Islet of Langerhans (tissue), 1 donor: ENCODE data around the gene ARSH.
A peak's percentile ranks its signal among the peaks of the same experiment; 100 is the strongest.
"Not testable (repeated sequence)": the region's sequence is repeated elsewhere in the genome, so short reads cannot be mapped to it uniquely, and the experiment has no call there.

Experiments used
- FAIRE-seq: peaks from one replicate; lab custom pipeline; 2011; peaks lifted over from hg19 to GRCh38; lab: Jason Lieb, UNC

The ARSH gene

GRCh38 chrX:3006495-3006894, at the start of gene ARSH:
Gene ARSH, plus strand, starts transcription at chrX:3006546. Its CDS starts 67 bp downstream, at chrX:3006613.
- no peak for FAIRE-seq

GRCh38 chrX:2958199-2958598, 48.1 kb upstream of the ARSH start:
- FAIRE-seq: no peak

DNA sequence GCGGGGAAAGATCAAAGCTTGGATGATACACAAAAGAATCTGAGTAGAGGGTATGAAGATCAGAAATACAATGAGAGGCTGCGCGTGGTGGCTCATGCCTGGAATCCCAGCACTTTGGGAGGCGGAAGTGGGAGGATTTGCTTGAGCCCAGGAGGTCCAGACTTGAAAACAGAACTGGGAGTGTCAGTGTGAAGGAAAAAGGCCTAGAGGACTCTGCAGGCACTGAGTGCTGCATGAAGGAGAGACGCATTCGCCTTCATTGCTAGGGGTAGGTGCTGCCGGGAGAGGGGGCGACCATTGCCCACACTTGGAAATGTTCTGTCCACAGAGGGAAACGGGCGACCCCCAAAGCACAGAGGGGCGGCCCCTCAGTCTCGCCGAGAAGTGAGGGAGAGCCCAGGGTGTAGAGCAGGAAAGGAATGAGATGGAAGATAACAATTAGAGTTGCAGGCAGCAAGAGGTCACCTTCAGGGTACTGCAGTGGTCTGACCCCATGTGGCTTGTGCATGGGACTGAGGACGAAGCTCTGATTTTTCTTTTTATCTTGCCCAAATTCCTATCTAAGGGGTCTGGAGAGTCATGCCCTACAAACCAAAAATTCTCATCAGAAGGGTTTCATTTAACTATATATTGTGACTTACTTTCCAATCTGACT, 45.4 kb upstream of the ARSH start:
- FAIRE-seq: no peak

DNA sequence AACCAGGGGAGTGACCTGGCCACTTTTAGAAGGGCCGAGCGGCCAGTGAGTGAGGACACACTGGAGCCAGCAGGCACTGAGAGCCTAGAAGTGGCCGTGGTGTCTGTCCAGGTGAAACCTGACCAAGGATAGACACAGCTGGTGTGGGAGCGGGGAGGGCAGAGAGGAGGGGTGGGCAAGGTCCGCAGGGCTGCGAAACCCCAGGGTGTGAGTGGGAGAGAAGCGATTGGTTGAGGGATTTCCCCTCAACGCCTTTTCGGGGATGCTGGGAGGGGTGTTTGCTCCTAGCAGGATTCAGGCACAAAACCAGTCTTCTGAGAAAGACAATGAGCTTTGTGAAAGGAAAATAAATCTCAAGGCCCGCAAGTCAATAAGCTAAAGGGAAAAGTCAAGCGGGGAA, 44.0 kb upstream of the ARSH start:
- FAIRE-seq: no peak

- FAIRE-seq: not testable (repeated sequence)
These were observed 42.9 kb upstream of the ARSH start for GRCh38 chrX:2963449-2963848.

DNA sequence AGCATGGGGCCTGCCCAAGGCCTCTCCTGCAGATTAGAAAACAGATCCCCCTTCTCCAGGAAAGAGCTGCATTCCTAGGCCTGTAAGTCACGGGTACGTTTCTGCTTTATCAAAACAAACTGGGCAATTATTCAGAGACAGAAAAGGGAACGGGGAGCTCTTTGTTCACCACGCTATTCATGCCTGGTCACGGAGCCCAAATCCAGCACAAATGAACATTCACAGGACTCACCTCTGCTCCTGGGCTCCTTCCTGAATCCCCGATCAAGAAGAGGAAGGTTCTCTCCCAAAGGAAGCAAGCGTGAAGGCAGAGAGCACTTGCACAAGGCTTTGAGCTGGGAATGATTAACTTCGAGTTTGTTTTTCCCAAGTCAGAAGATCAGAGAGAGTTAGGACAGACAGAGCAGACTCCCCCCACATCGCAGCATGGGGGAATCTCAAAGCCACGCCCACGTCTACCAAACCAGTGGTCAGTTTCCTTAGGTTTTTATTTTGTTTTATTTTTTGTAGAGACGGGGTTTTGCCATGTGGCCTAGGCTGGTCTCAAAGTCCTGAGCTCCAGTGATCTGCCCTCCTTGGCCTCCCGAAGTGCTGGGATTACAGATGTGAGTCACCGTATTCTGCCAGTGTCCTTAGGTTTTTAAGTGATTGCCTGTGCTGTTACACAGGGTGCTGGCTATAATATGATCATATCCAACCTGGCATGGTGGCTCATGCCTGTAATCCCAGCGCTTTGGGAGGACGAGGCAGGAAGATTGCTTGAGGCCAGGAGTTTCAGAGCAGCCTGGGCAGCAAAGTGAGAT, 42.2 kb upstream of the ARSH start:
- peak; percentile 38 for FAIRE-seq

DNA sequence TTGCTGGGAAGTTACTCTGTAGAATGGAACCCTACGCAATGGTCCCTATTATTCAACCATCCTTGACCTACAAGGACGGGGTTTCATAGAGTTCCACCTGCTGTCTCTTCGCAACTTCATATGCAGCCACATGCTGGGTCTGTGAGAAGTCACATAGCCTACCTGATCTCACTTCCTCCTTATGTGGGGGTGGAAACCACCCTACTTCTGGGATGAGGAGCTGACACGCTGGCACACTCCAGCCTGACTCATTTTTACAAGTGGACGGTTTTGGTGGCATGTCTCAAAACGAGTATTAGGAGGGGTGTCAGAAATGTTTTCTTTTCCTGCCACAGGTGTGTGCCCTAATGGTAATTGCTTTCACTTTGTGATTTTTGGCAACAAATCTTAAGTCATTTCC, 40.4 kb upstream of the ARSH start:
- no peak for FAIRE-seq

DNA sequence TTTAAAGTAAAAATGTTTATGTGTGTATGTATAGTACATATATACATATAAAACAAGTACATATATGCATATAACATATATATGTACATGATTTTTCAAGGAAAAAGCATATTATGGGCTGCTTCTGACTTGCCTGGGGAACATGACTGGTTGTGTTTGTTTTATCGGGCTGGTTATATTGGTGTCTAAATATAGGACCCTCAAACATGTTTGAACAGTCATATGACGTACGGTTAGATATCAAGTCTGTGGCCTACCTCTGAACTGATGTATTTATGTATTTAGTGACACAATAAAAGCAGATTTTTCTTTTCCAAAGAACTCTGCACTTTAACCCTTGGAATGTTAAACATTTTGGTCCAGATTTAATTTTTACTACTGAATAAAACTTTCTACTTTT, 39.3 kb upstream of the ARSH start:
- peak; percentile 71 for FAIRE-seq

GRCh38 chrX:2967584-2967983, 38.8 kb upstream of the ARSH start:
- no peak for FAIRE-seq

DNA sequence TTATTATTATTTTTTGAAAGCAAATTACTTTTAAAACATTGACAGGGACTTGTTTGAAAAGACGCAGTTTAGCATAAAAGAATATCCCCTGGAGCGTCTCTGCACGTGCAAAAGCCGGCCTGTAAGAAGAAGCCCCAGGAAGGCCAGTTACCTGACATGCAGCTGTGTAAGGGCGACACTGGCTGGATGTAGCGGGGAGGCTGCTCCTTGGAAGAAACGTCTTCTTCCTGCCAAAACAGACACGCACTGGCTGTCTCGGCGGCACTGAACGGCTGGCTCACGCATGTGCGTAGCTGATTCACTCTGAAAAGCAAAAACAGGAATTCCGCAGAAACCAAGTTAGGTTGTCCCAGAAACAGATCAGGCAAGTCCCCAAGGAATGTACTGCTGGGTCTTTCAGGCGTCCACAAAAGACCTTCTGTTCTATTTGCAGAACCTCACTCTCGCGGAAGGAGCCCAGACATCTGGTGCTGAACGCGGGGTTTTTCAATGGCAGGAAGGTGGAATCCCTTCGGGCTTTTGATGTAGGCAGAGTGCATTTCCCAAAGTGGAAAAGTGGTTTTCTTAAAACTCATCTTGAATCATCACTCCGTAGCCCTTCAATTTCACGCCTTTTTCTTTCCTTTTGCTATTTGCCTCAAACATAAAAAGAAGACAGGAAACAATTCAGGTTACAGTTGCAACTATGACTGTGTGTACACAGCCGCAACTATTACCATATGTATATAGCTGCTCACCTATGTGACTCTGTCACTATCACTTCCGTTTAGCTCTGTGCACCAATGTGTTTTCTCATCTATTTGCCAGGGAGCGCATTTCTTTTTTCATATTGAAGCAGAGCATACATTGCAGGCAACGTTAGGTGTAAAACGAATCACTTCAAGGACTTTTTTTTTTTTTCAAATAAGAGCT, 38.1 kb upstream of the ARSH start:
- FAIRE-seq: no peak

DNA sequence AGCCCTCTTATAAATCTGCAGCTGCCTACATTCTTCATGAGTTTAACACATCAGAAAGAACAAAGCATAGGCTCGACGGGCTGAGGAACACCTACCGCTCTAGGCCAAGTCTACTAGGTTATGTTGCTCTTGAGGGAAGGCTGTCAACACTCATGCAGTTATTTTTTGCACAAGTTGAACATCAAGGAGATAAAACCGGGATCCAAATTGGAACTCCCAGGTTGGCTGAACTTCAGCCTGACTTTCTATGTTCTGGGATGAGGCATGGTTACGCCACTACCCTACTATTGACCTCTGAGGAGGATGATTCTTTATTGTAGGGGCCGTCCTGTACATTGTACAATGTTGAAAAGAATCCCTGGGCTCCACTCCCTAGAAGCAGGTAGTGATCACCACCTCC, 37.3 kb upstream of the ARSH start:
- no peak for FAIRE-seq

DNA sequence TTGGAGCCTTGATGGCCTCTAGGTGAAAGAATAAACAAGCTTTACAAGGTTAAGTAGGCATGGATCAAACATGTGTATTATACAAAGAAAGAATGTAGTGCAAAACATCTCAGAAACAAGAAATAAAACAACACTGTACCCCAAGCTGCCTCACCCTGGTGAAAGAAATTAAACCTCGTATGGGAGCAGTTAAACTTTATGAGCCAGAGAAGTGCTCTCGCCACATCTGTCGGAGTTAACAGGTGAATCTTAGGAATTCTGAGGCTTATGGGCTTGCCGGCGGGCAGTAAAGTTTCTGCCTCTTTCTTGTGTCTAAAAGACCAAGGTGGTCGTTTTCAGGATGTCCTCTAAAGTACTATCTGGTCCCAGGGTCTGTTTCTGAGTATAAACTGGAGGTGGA, 34.0 kb upstream of the ARSH start:
- FAIRE-seq: no peak

DNA sequence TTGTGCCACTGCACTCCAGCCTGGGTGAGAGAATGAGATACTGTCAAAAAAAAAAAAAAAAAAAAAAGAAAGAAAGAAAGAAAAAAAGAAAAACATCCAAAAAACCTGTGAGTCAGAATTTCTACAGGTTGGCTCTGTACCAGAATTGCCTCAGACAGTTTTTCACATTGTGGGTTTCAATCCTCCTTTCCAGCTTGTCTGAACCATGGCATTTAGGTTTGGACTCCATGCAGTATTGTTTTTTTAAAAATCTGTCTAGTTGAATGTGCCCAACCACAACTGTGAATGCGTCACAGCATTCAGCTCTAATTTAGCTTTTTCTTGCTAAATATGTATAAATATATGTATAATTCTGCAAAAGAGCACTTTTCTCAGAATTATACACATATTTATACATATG, 31.4 kb upstream of the ARSH start:
- no peak for FAIRE-seq

DNA sequence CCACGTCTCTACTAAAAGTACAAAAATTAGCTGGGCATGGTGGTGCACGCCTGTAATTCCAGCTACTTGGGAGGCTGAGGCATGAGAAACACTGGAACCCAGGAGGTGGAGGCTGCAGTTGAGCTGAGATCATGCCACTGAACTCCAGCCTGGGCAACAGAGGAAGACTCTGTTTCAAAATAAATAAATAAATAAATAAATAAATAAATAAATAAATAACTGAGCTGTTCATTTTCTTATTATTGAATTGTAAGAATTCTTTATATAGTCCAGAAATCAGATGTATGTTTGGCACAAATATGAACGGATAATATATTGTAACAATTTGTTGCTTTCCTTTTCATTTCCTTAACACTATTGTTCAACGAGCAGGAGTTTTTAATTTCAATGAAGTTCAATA, 27.7 kb upstream of the ARSH start:
- FAIRE-seq: not testable (repeated sequence)

DNA sequence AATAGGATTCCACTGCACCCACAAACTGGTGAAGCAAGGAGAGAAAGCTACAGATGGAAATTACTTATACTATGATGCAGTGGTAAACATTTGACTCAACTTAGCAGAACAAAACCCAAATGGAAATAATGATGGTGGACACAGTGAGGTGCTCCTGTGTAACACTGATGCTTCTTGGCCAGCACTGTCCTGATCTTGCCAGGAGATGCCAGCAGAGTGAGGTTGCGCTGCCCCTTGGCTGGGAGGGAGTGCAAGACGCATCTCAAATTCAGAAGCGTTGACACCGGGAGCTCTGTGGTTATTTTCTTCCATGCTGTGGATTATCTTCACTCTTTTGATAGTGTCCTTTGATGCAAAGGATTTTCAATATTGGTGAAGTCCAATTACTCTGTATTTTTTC, 22.0 kb upstream of the ARSH start:
- FAIRE-seq: no peak

GRCh38 chrX:2989565-2989964, 16.8 kb upstream of the ARSH start:
- FAIRE-seq: no peak

GRCh38 chrX:3010532-3010931, 4.2 kb downstream of the ARSH start:
- no peak for FAIRE-seq

DNA sequence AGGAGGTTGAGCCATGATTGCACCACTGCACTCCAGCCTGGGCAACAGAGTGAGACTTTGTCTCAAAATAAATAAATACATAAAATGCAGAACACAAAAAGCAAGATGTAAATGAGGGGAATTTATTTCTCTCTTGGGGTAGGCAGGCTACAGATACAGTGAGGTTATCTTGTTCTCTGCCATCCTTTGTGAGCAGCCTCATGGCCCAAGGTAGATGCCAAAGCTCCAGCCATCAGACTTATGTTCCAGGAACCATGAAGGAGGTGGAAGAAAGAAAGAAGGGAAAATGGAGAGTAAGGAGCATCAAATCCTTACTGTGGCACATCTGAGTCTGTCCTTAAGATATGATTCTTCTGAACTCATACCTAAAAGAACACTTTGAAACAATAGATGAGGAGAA, 11.1 kb downstream of the ARSH start:
- FAIRE-seq: no peak

DNA sequence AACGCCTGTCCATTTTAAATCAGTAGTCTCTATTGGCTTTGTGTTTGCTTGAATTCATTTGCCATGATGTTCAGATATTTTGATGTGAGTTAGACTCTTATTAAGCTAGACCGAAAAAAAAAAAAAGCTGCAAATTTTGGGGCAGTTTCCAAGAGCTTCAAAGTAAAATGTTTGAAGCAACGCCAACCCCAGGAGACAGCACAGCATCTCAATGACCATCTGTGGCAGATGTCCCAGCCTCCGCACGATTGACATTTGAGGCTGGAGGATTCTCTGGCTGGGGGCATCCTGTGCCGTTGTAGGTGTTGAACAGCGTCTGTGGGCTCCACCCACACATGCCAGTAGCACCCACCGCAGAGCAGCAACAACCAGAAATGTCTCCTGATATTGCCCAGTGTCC, 17.8 kb downstream of the ARSH start:
- FAIRE-seq: no peak

GRCh38 chrX:3026074-3026815, 19.9 kb downstream of the ARSH start:
- FAIRE-seq: no peak

DNA sequence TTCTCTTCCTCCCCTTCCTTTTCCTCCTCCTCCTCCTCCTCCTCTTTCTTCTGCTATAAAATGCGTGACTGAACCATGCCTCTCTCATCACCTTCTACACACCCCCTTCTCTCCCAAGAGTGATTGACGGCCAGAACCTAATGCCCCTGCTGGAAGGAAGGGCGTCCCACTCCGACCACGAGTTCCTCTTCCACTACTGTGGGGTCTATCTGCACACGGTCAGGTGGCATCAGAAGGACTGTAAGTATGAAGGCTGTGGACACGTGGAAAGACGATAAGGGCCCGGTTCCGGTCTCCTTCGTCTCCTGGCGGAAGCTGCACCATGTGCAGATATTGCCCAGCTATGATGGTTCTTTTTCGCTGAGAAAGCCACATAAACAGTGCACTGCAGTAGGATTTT, 22.8 kb downstream of the ARSH start:
- FAIRE-seq: no peak

GRCh38 chrX:3037218-3037617, 30.9 kb downstream of the ARSH start:
- FAIRE-seq: no peak
